SJSA1 (cell line): ENCODE data around the gene CELA3B. TPM values are rescaled to one million over a fixed set of nuclear protein-coding genes. Genes with fewer than 3 reads are reported as not detected.
A peak's percentile ranks its signal among the peaks of the same experiment; 100 is the strongest.
"Not testable (repeated sequence)": the region's sequence is repeated elsewhere in the genome, so short reads cannot be mapped to it uniquely, and the experiment has no call there.

Source experiments
- DNase-seq, 2 experiments: peaks; one replicate each; pipeline ENCODE4 v3.0.0-alpha.2; 2015 to 2020; ENCODE audit warnings: low spot score in 2 of 2, low read depth in 1 of 2
- H3K27ac ChIP-seq: fragments of 250-450 bp; sonication (Bioruptor Pico); 2 replicates; pipeline ENCODE4 v1.5.1; 2020; ENCODE audit warnings: mild to moderate bottlenecking, moderate library complexity
- H3K27me3 ChIP-seq: fragments of 250-450 bp; sonication (Bioruptor Pico); replicated peaks from 2 replicates; pipeline ENCODE4 v1.5.1; 2020; ENCODE audit warnings: mild to moderate bottlenecking, moderate library complexity
- H3K36me3 ChIP-seq: fragments of 250-450 bp; sonication (Bioruptor Pico); 2 replicates; pipeline ENCODE4 v1.5.1; 2020; ENCODE audit warnings: mild to moderate bottlenecking
- H3K4me1 ChIP-seq: fragments of 250-450 bp; sonication (Bioruptor Pico); replicated peaks from 2 replicates; pipeline ENCODE4 v1.6.1; 2021; ENCODE audit warnings: mild to moderate bottlenecking
- H3K4me3 ChIP-seq: fragments of 250-450 bp; sonication (Bioruptor Pico); 2 replicates; pipeline ENCODE4 v1.5.1; 2020; ENCODE audit warnings: mild to moderate bottlenecking
- H3K9me3 ChIP-seq: fragments of 250-450 bp; sonication (Bioruptor Pico); replicated peaks from 2 replicates; pipeline ENCODE4 v1.5.1; 2020; ENCODE audit warnings: mild to moderate bottlenecking
- total RNA-seq: library from RNA; depleted of rRNA; stranded (reverse); fragments of >200 nt; shearing (Covaris generic); gene quantifications from 2 replicates; pipeline ENCODE4 v1.2.3, GENCODE V29; 2014

CELA3B gene
- total RNA-seq, 1 experiment from 2014 or later, result not detected

DNA sequence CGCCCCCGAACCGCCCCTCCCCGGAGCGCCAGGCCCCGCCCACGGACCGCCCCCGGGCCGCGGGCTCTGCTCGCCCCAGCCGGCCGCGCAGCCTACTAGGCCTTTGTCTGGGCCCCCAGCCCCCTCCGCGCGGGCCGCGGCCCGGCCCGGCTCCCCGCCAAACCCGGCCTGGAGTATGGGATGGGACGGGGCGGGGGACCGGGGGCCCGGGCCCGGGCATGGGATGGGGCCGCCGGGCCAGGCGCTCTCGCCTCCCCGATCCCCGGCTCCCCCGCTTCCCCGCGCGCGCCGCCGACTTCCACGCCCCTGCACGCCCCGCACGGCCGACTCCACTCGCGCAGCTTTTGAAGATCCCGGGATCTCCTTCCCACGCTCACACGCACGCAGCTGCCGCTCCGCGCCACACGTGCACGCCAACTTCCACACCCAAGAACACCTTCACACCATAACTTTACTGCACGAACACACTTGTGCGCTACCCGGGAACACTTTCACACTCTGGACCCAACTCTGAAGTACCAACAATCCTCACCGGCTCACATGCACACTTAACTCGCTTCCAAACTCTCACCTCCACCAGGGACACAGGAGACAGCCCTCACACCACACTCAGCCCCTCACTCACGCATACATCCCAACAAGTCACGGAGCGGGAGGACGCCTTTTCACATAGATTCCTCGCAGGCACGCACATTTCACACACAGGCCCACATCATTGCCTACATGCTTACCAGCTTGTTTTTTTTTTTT lies 39.3 kb upstream of the CELA3B start:
- H3K27ac ChIP-seq, result peak overlapping the region; percentile 74
- H3K4me1 ChIP-seq, result peaks cover 87% of the 10 kb centered on the region
- H3K36me3 ChIP-seq, result peaks cover 15% of the 10 kb centered on the region
- peak overlapping the region; percentile 35 for H3K4me3 ChIP-seq
- H3K27me3 ChIP-seq, result no peaks in the 10 kb centered on the region
- DNase-seq, result peak; percentile 65 to 84
- H3K9me3 ChIP-seq, result no peaks in the 10 kb centered on the region

- Histone ChIP-seq H3K9me3 (no peaks in the 10 kb centered on the region), H3K27me3 (no peaks in the 10 kb centered on the region), H3K36me3 (peaks cover 8% of the 10 kb centered on the region), H3K4me1 (peaks cover 90% of the 10 kb centered on the region), H3K4me3 (no peak overlapping the region), H3K27ac (peak overlapping the region; percentile 69)
- DNase-seq, result no peak
Measured at GRCh38 chr1:21938732-21939538, 37.9 kb upstream of the CELA3B start.

- Histone ChIP-seq H3K4me1 (peaks cover 90% of the 10 kb centered on the region), H3K4me3 (no peak overlapping the region), H3K27me3 (no peaks in the 10 kb centered on the region), H3K9me3 (no peaks in the 10 kb centered on the region), H3K27ac (peak overlapping the region; percentile 69), H3K36me3 (peaks cover 5% of the 10 kb centered on the region)
- DNase-seq, result peak; percentile 89 to 96
Measured at GRCh38 chr1:21939650-21940374, 37.0 kb upstream of the CELA3B start.

DNA sequence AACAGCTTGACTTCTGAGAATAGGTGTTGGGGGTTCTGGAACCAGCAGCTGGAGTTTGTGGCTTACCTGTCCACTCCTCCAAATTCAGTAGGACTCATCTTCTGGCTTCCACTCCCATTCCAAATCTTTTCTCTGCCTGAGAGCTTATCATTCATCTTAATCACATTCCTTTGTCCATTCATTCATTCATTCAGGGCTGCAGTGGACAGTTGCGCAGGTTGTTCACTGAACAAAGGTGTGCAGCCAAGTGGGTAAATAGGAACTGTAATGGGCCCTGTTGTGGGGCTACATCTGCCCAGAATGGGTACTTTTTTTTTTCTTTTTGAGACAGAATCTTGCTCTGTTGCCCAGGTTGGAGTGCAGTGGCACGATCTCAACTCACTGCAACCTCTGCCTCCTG lies 36.3 kb upstream of the CELA3B start:
- H3K4me3 ChIP-seq, result no peak overlapping the region
- peaks cover 90% of the 10 kb centered on the region for H3K4me1 ChIP-seq
- H3K36me3 ChIP-seq, result peaks cover under 1% of the 10 kb centered on the region
- H3K9me3 ChIP-seq, result no peaks in the 10 kb centered on the region
- no peak for DNase-seq
- peak overlapping the region; percentile 69 for H3K27ac ChIP-seq
- no peaks in the 10 kb centered on the region for H3K27me3 ChIP-seq

GRCh38 chr1:21941370-21941769 lies 35.5 kb upstream of the CELA3B start:
- no peaks in the 10 kb centered on the region for H3K27me3 ChIP-seq
- H3K4me1 ChIP-seq, result peaks cover 81% of the 10 kb centered on the region
- H3K9me3 ChIP-seq, result no peaks in the 10 kb centered on the region
- H3K27ac ChIP-seq, result no peak overlapping the region
- no peak for DNase-seq
- H3K36me3 ChIP-seq, result no peaks in the 10 kb centered on the region
- H3K4me3 ChIP-seq, result no peak overlapping the region

GRCh38 chr1:21942464-21942863 lies 34.4 kb upstream of the CELA3B start:
- H3K36me3 ChIP-seq, result no peaks in the 10 kb centered on the region
- no peak for DNase-seq
- peaks cover 83% of the 10 kb centered on the region for H3K4me1 ChIP-seq
- H3K27me3 ChIP-seq, result no peaks in the 10 kb centered on the region
- no peak overlapping the region for H3K4me3 ChIP-seq
- H3K27ac ChIP-seq, result peak overlapping the region; percentile 84
- H3K9me3 ChIP-seq, result no peaks in the 10 kb centered on the region

DNA sequence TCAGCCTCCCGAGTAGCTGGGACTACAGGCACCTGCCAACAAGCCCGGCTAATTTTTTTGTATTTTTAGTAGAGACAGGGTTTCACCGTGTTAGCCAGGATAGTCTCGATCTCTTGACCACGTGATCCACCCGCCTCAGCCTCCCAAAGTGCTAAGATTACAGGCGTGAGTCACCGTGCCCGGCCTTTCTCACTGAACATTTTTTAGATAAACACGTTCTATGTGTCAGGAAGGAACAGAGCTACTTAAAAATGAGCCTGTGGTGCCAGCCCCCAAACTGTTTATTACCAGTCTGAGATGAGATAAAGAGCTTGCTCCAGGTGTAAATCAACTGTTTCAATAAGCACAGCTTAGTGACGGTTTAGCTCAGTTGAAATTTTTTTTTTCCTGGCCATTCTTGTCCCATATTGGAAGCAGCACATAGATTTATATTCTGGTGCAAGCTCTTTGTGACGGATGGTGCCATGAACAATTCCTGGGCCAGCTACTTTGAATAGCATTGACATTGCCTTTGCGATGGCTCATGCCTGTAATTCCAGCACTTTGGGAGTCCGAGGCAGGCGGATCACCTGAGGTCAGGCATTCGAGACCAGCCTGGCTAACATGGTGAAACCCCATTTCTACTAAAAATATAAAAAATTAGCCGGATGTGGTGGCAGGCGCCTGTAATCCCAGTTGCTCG lies 33.7 kb upstream of the CELA3B start:
- peaks cover 77% of the 10 kb centered on the region for H3K4me1 ChIP-seq
- H3K36me3 ChIP-seq, H3K4me3 ChIP-seq, H3K9me3 ChIP-seq, H3K27me3 ChIP-seq: not testable (repeated sequence)
- DNase-seq, result peak; percentile 81 to 85
- H3K27ac ChIP-seq, result peak overlapping the region; percentile 84

DNA sequence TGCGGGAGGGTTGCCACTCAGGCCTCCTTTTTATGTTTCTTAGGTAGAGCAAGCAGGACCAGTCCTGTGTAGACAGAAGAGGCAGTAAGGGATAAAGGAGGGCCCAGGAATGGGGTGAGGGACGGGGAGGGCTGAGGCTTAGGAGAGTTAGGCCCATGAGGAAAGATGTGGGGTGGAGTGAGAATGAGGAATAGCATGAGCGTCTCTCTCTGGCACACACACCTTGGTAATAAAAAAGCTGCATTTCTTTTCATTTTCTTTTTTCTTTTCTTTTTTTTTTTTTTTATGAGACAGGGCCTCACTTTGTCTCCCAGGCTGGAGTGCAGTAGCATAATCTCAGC lies 32.1 kb upstream of the CELA3B start:
- H3K27ac ChIP-seq, result peak overlapping the region; percentile 84
- no peak overlapping the region for H3K4me3 ChIP-seq
- peaks cover 61% of the 10 kb centered on the region for H3K4me1 ChIP-seq
- H3K27me3 ChIP-seq, result no peaks in the 10 kb centered on the region
- no peaks in the 10 kb centered on the region for H3K9me3 ChIP-seq
- H3K36me3 ChIP-seq, result no peaks in the 10 kb centered on the region
- no peak for DNase-seq

GRCh38 chr1:21946836-21947587 lies 29.8 kb upstream of the CELA3B start:
- Histone ChIP-seq H3K4me1 (peaks cover 40% of the 10 kb centered on the region), H3K9me3 (no peaks in the 10 kb centered on the region)

GRCh38 chr1:21950734-21951133 lies 26.1 kb upstream of the CELA3B start:
- no peaks in the 10 kb centered on the region for H3K9me3 ChIP-seq
- H3K36me3 ChIP-seq, result no peaks in the 10 kb centered on the region
- no peak overlapping the region for H3K4me3 ChIP-seq
- no peaks in the 10 kb centered on the region for H3K27me3 ChIP-seq
- peaks cover 7% of the 10 kb centered on the region for H3K4me1 ChIP-seq
- DNase-seq, result no peak
- no peak overlapping the region for H3K27ac ChIP-seq

More at GRCh38 chr1:21946836-21947587, 29.8 kb upstream of the CELA3B start:
- DNase-seq, result no peak
- Histone ChIP-seq H3K36me3 (no peaks in the 10 kb centered on the region), H3K27me3 (no peaks in the 10 kb centered on the region), H3K27ac (no peak overlapping the region), H3K4me3 (no peak overlapping the region)

- H3K9me3 ChIP-seq, result no peaks in the 10 kb centered on the region
- no peak overlapping the region for H3K4me3 ChIP-seq
- H3K27me3 ChIP-seq, result no peaks in the 10 kb centered on the region
- no peak overlapping the region for H3K27ac ChIP-seq
- H3K4me1 ChIP-seq, result peaks cover 7% of the 10 kb centered on the region
- no peaks in the 10 kb centered on the region for H3K36me3 ChIP-seq
- DNase-seq, result no peak
Measured at GRCh38 chr1:21951226-21951870, 25.5 kb upstream of the CELA3B start.

DNA sequence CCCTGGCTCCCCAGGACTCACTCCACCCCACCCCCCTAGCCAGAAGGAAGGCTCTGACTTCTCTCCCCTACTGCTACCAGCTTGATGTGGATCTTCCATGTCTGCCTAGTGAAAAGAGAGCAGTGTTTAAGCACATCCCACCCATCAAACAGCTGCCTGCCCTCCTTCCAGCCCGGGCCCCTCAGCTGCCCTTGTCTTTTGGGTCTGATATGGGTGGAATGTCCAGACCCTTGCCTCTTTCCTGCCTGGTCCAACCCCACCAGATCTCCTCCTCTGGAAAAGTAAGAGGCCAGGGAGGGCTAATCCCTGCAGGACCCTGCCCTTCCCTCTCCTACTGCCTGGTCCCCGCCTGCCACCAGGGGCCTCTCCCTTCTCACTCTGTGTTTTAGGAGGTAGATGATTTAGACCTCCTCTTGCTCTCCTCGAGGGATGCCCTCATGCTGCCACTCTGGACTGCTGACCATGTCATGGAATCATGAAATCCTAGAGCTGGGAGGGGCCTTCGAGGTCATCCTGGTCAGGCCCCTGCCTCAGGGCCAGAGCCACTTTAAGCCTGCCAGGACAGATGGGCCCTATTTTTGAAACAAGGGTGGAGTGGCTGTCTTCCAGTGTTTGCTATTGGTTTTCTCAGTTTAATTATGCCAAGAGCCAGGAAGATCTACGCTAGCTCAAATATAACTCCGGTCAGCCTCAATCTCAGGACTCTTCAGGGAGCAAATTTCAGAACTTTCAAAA lies 23.9 kb upstream of the CELA3B start:
- Histone ChIP-seq H3K4me3 (no peak overlapping the region), H3K36me3 (no peaks in the 10 kb centered on the region), H3K9me3 (no peaks in the 10 kb centered on the region), H3K27me3 (no peaks in the 10 kb centered on the region), H3K4me1 (peaks cover 7% of the 10 kb centered on the region), H3K27ac (no peak overlapping the region)
- no peak for DNase-seq
